SK-N-SH (cell line): ENCODE data around the gene EIF4G2. TPM values are rescaled to one million over a fixed set of nuclear protein-coding genes. Genes with fewer than 3 reads are reported as not detected.

ENCODE experiments used
- CTCF ChIA-PET: fragments of 300-600, 350-600 bp; formaldehyde crosslinking; extraction: SDS; loops from one replicate; lab custom pipeline; 2021; lab: Yijun Ruan, JAX
- POLR2A ChIA-PET: fragments of 350-600 bp; sonication (Branson Sonifier 250); formaldehyde crosslinking; extraction: SDS; loops from one replicate; lab custom pipeline; 2020; ENCODE audit warnings: antibody characterized with exemption, inconsistent platforms; lab: Yijun Ruan, JAX
- DNase-seq: peaks from one replicate; pipeline ENCODE4 v3.0.0; 2012
- H2AFZ ChIP-seq: fragments of 200-600 bp; sonication (generic); 2 replicates; pipeline ENCODE4 v1.8.1; 2016; ENCODE audit warnings: antibody characterized with exemption, mild to moderate bottlenecking, low read depth
- H3F3A ChIP-seq: fragments of 200-600 bp; sonication (generic); replicated peaks from 2 replicates; pipeline ENCODE3; 2016; ENCODE audit warnings: antibody characterized with exemption, mild to moderate bottlenecking; ENCODE audit not compliant: insufficient read depth
- H3K27ac ChIP-seq, 2 experiments: fragments of 200-500 bp in 1 of 2; fragments of 200-600 bp in 1 of 2; sonication (Bioruptor generic) in 1 of 2; sonication (generic), shearing (Covaris generic) in 1 of 2; 2 replicates each; pipeline versions ENCODE4 v1.5.1 to v1.6.1; 2014 to 2016; ENCODE audit warnings: low read depth in 2 of 2, inconsistent platforms in 1 of 2, low read length in 1 of 2, mild to moderate bottlenecking in 1 of 2, mixed read lengths in 1 of 2
- H3K27me3 ChIP-seq: fragments of 200-600 bp; sonication (generic), shearing (Covaris generic); 2 replicates; pipeline ENCODE4 v1.6.1; 2016; ENCODE audit warnings: mixed run types; ENCODE audit not compliant: insufficient read depth
- H3K36me3 ChIP-seq, 2 experiments: fragments of 200-500 bp in 1 of 2; fragments of 200-600 bp in 1 of 2; sonication (Bioruptor generic) in 1 of 2; sonication (generic) in 1 of 2; replicated peaks in 1 of 2; 2 replicates each; pipeline versions ENCODE3 to v1.5.1; 2014 to 2016; ENCODE audit warnings: low read length in 1 of 2, mild to moderate bottlenecking in 1 of 2; ENCODE audit not compliant: insufficient read depth in 2 of 2, control insufficient read depth in 1 of 2
- H3K4me1 ChIP-seq, 2 experiments: fragments of 200-500 bp in 1 of 2; fragments of 200-600 bp in 1 of 2; sonication (Bioruptor generic) in 1 of 2; sonication (generic), shearing (Covaris generic) in 1 of 2; 2 replicates each; pipeline versions ENCODE4 v1.5.1 to v1.6.1; 2014 to 2016; ENCODE audit warnings: low read depth in 1 of 2, low read length in 1 of 2, mixed run types in 1 of 2; ENCODE audit not compliant: insufficient read depth in 2 of 2, control insufficient read depth in 1 of 2
- H3K4me2 ChIP-seq: fragments of 200-600 bp; sonication (generic), shearing (Covaris generic); 2 replicates; pipeline ENCODE4 v1.6.1; 2017; ENCODE audit warnings: mixed run types
- H3K4me3 ChIP-seq, 2 experiments: fragments of 200-500 bp in 1 of 2; fragments of 200-600 bp in 1 of 2; sonication (Bioruptor generic) in 1 of 2; sonication (generic), shearing (Covaris generic) in 1 of 2; 2 replicates each; pipeline versions ENCODE4 v1.5.1 to v1.8.1; 2014 to 2016; ENCODE audit warnings: low read depth in 2 of 2, inconsistent platforms in 1 of 2, low read length in 1 of 2, mild to moderate bottlenecking in 1 of 2, mixed read lengths in 1 of 2, moderate library complexity in 1 of 2
- H3K79me2 ChIP-seq: fragments of 200-600 bp; sonication (generic); 2 replicates; pipeline ENCODE4 v1.8.1; 2017; ENCODE audit warnings: mild to moderate bottlenecking; ENCODE audit not compliant: insufficient read depth
- H3K9ac ChIP-seq: fragments of 200-600 bp; sonication (generic); 2 replicates; pipeline ENCODE4 v1.6.1; 2017; ENCODE audit warnings: mixed run types
- H3K9me2 ChIP-seq: fragments of 200-600 bp; sonication (generic); 2 replicates; pipeline ENCODE4 v1.6.1; 2017; ENCODE audit warnings: mixed run types
- H3K9me3 ChIP-seq: fragments of 200-600 bp; sonication (generic); 2 replicates; pipeline ENCODE4 v1.6.1; 2017; ENCODE audit warnings: mixed run types, mild to moderate bottlenecking, moderate library complexity
- H4K20me1 ChIP-seq: fragments of 200-600 bp; sonication (generic); 2 replicates; pipeline ENCODE4 v1.6.1; 2017; ENCODE audit warnings: mild to moderate bottlenecking, mixed run types; ENCODE audit not compliant: insufficient read depth
- CHD2 ChIP-seq: fragments of 150-350 bp; IDR thresholded peaks from 2 replicates; pipeline ENCODE4 v1.6.1; 2018; ENCODE audit warnings: low read length; ENCODE audit not compliant: partially characterized antibody
- ELF1 ChIP-seq: IDR thresholded peaks from 2 replicates; pipeline ENCODE4 v1.4.0; 2012
- EP300 ChIP-seq, 2 experiments: IDR thresholded peaks; 2 replicates each; pipeline versions ENCODE4 v1.4.0 to v1.6.1; 2012; ENCODE audit warnings: borderline replicate concordance in 1 of 2, low read depth in 1 of 2, low read length in 1 of 2
- EZH2phosphoT487 ChIP-seq: fragments of 200-600 bp; sonication (generic); IDR thresholded peaks from 2 replicates; pipeline ENCODE4 v1.6.1; 2017; ENCODE audit warnings: low read depth, mixed run types, mild to moderate bottlenecking, antibody characterized with exemption, moderate library complexity, borderline replicate concordance
- FOSL2 ChIP-seq: IDR thresholded peaks from 2 replicates; pipeline ENCODE4 v1.4.0; 2012; ENCODE audit warnings: low read depth, mild to moderate bottlenecking, moderate library complexity, borderline replicate concordance
- FOXJ3 ChIP-seq: sonication (generic); formaldehyde crosslinking; IDR thresholded peaks from 2 replicates; pipeline ENCODE4 v1.5.1; 2020; ENCODE audit warnings: mild to moderate bottlenecking, missing genetic modification reagents
- FOXM1 ChIP-seq: IDR thresholded peaks from 2 replicates; pipeline ENCODE4 v1.4.0; 2012; ENCODE audit warnings: low read depth, mild to moderate bottlenecking
- GABPA ChIP-seq: IDR thresholded peaks from 2 replicates; pipeline ENCODE4 v1.4.0; 2012; ENCODE audit warnings: low read depth, mild to moderate bottlenecking
- JUND ChIP-seq: IDR thresholded peaks from 2 replicates; pipeline ENCODE4 v1.4.0; 2012
- MAX ChIP-seq: IDR thresholded peaks from 2 replicates; pipeline ENCODE4 v1.4.0; 2012; ENCODE audit warnings: low read depth
- MEF2A ChIP-seq: IDR thresholded peaks from 2 replicates; pipeline ENCODE4 v1.4.0; 2012; ENCODE audit warnings: low read depth, borderline replicate concordance
- NFIC ChIP-seq: IDR thresholded peaks from 2 replicates; pipeline ENCODE4 v1.4.0; 2012; ENCODE audit warnings: borderline replicate concordance
- NRF1 ChIP-seq: IDR thresholded peaks from 2 replicates; pipeline ENCODE4 v1.6.1; 2012; ENCODE audit warnings: low read depth, mild to moderate bottlenecking, low read length
- PBX3 ChIP-seq: IDR thresholded peaks from 2 replicates; pipeline ENCODE4; 2012
- POLR2AphosphoS5 ChIP-seq: IDR thresholded peaks from 2 replicates; pipeline ENCODE4 v1.6.1; 2012; ENCODE audit warnings: low read depth, low read length
- RAD21 ChIP-seq: IDR thresholded peaks from 2 replicates; pipeline ENCODE4 v1.6.1; 2012; ENCODE audit warnings: mild to moderate bottlenecking, low read length
- RFX5 ChIP-seq: IDR thresholded peaks from 2 replicates; pipeline ENCODE4 v1.6.1; 2012; ENCODE audit warnings: mild to moderate bottlenecking, improper control_type of control experiment, low read length
- RXRA ChIP-seq: IDR thresholded peaks from 2 replicates; pipeline ENCODE4 v1.4.0; 2012; ENCODE audit warnings: low read depth, mild to moderate bottlenecking, borderline replicate concordance
- SMC3 ChIP-seq: IDR thresholded peaks from 2 replicates; pipeline ENCODE4 v1.6.1; 2012; ENCODE audit warnings: low read depth, low read length, improper control_type of control experiment
- TAF1 ChIP-seq: IDR thresholded peaks from 2 replicates; pipeline ENCODE4 v1.6.1; 2012; ENCODE audit warnings: low read depth, mild to moderate bottlenecking, low read length, moderate library complexity, borderline replicate concordance
- TCF12 ChIP-seq: IDR thresholded peaks from 2 replicates; pipeline ENCODE4 v1.4.0; 2012
- TEAD4 ChIP-seq: IDR thresholded peaks from 2 replicates; pipeline ENCODE4 v1.4.0; 2012; ENCODE audit warnings: mild to moderate bottlenecking, borderline replicate concordance; ENCODE audit not compliant: insufficient read depth
- USF1 ChIP-seq: IDR thresholded peaks from 2 replicates; pipeline ENCODE4 v1.4.0; 2012; ENCODE audit warnings: low read depth, borderline replicate concordance
- USF2 ChIP-seq: fragments of 150-350 bp; IDR thresholded peaks from 2 replicates; pipeline ENCODE4 v1.6.1; 2017; ENCODE audit warnings: antibody characterized with exemption, low read length, low read depth, borderline replicate concordance
- YY1 ChIP-seq: IDR thresholded peaks from 2 replicates; pipeline ENCODE4 v1.4.0; 2012; ENCODE audit warnings: low read depth, mild to moderate bottlenecking
- ZBTB33 ChIP-seq: IDR thresholded peaks from 2 replicates; pipeline ENCODE4 v1.4.0; 2012; ENCODE audit warnings: low read depth, borderline replicate concordance
- WGBS: methylation state at CpG from one replicate; pipeline ENCODE4 v1.1.6; 2017; ENCODE audit warnings: low lambda C conversion rate; 5-methylcytosine and 5-hydroxymethylcytosine counted together
- polyA plus RNA-seq, 3 experiments: library from polyadenylated mRNA; depleted of rRNA; stranded (reverse); fragments of >200 nt; gene quantifications; 2 replicates each; pipeline ENCODE4 v1.2.3, GENCODE V29; 2012

Gene EIF4G2
- polyA plus RNA-seq (2012; rRNA removed), result 298 and 394 TPM in 2 replicates
- 416 and 436 TPM in 2 replicates for polyA plus RNA-seq (2012; cell fraction: cytosol; rRNA removed)
- polyA plus RNA-seq (2012; cell fraction: nucleus; rRNA removed), result 174 and 354 TPM in 2 replicates

- peaks cover 33 to 39% of the 10 kb centered on the region in 2 experiments for H3K36me3 ChIP-seq
- peaks cover 28% of the 10 kb centered on the region for H3F3A ChIP-seq
- DNase-seq, result peak; percentile 97
- peaks cover 17 to 27% of the 10 kb centered on the region in 2 experiments for H3K4me1 ChIP-seq
- ChIA-PET POLR2A (interaction anchor here (0.6 to 3.1 kb wide), 39 partner anchors 9 to 1201 kb away, joined by 3 to 84 read pairs (median 4); partner anchors contain the start of genes CTR9 and ZBED5), CTCF (interaction anchor here (0.6 to 3.9 kb wide), 11 partner anchors 11 to 177 kb away, joined by 3 to 35 read pairs (median 4); no protein-coding TSS in a partner anchor)
- no peaks in the 10 kb centered on the region for H3K27me3 ChIP-seq
- H3K79me2 ChIP-seq, result peaks cover 56% of the 10 kb centered on the region
- H3K9me2 ChIP-seq, result no peaks in the 10 kb centered on the region
- peaks cover 41% of the 10 kb centered on the region for H4K20me1 ChIP-seq
- no peaks in the 10 kb centered on the region for H3K9me3 ChIP-seq
- H3K9ac ChIP-seq, result peak within 1 kb of the TSS; percentile 100
- H3K4me2 ChIP-seq, result peak within 1 kb of the TSS; percentile 95
- peak within 1 kb of the TSS; percentile 88 for H2AFZ ChIP-seq
- WGBS, result under 1% methylated on average over 51 of the region's 65 CpGs
- peak within 1 kb of the TSS; percentile 95 to 98 for H3K27ac ChIP-seq
- peak within 1 kb of the TSS; percentile 75 to 93 for H3K4me3 ChIP-seq
- TF ChIP-seq YY1 (peak; percentile 99), CHD2 (peak; percentile 49), NFIC (no peak), USF1 (no peak), ELF1 (0 out of 2 replicates have a peak, but pooled peaks have one; percentile 16), RAD21 (no peak; the same call in 1 of the 2 replicates), NRF1 (peak; percentile 60), TAF1 (peak; percentile 88), PBX3 (peak; percentile 91), MEF2A (no peak), FOXJ3 (CRISPR knock-in tag) (no peak), POLR2AphosphoS5 (peak; percentile 100), EZH2phosphoT487 (no peak), FOXM1 (no peak), TEAD4 (peak; percentile 99), GABPA (no peak), SMC3 (no peak), JUND (no peak; the same call in 1 of the 2 replicates), RFX5 (peak; percentile 70; the same call in 1 of the 2 replicates), TCF12 (no peak), EP300 (IDR thresholded peaks at IDR 0.05; ENCODE audit: borderline replicate concordance in 1 of 2, low read depth in 1 of 2, low read length in 1 of 2) (no peak; a peak in 1 of 4 replicates), RXRA (no peak), USF2 (no peak; the same call in 1 of the 2 replicates), FOSL2 (no peak), ZBTB33 (no peak), MAX (peak; percentile 56; the same call in 1 of the 2 replicates)
These were observed at the start of gene EIF4G2 for GRCh38 chr11:10808553-10809372. Gene EIF4G2, minus strand, starts transcription at chr11:10808926.
